HEK293T (cell line): Measurements from ENCODE around the gene LAMA5.

Source experiments
- ARNT ChIP-seq: fragments of 450-650 bp; IDR thresholded peaks from 2 replicates; pipeline ENCODE4 v1.6.1; 2017; ENCODE audit warnings: mild to moderate bottlenecking
- BHLHE40 ChIP-seq: fragments of 450-650 bp; IDR thresholded peaks from 2 replicates; pipeline ENCODE4 v1.6.1; 2016; ENCODE audit warnings: mild to moderate bottlenecking, moderate library complexity, borderline replicate concordance
- FOXA1 ChIP-seq: fragments of 450-650 bp; IDR thresholded peaks from 2 replicates; pipeline ENCODE4 v1.6.1; 2016; ENCODE audit warnings: mild to moderate bottlenecking
- FOXM1 ChIP-seq: fragments of 450-650 bp; IDR thresholded peaks from 2 replicates; pipeline ENCODE4 v1.6.1; 2017; ENCODE audit warnings: mild to moderate bottlenecking, borderline replicate concordance
- SP1 ChIP-seq: fragments of 450-650 bp; IDR thresholded peaks from 2 replicates; pipeline ENCODE4 v1.6.1; 2017
- TARDBP ChIP-seq: fragments of 450-650 bp; IDR thresholded peaks from 2 replicates; pipeline ENCODE4 v1.6.1; 2016

GRCh38 chr20:62368392-62368975, 1.4 kb upstream of the LAMA5 start:
- TF ChIP-seq FOXM1 (no peak), TARDBP (no peak), BHLHE40 (no peak), FOXA1 (no peak), SP1 (no peak), ARNT (no peak)
